ENCODE results near the gene GOLGA6L7. TPM values are rescaled to one million over a fixed set of nuclear protein-coding genes. Genes with fewer than 3 reads are reported as not detected.

The GOLGA6L7 gene
- total and polyA plus RNA-seq, 2 of the 13 experiments (the other 11 are each of a cell fraction or from before 2014, with no cell fraction given) = not detected

- TF ChIP-seq ELF4 (CRISPR knock-in tag; IDR thresholded peaks at IDR 0.05; ENCODE audit: borderline replicate concordance) (no peak), ATF7-NPFF (CRISPR knock-in tag; IDR thresholded peaks at IDR 0.05; ENCODE audit: low read depth) (no peak), ZNF773 (CRISPR knock-in tag; IDR thresholded peaks at IDR 0.05; ENCODE audit: borderline replicate concordance) (no peak), ZNF513 (CRISPR knock-in tag; conservative IDR thresholded peaks at IDR 0.05) (no peak), SIN3A (IDR thresholded peaks at IDR 0.05; ENCODE audit: borderline replicate concordance, low read depth, low read length) (no peak)
These were observed 44.6 kb upstream of the GOLGA6L7 start (continued) for GRCh38 chr15:28892789-28893610.

- ChIA-PET CTCF (ENCODE audit: low intra/inter-chr PET ratio, low total read pairs) (no interaction called here), POLR2A (no interaction called here)
- no peak overlapping the region for H3K27ac ChIP-seq (ENCODE audit: extremely low read length, insufficient read depth, low read length)
- H3K79me2 ChIP-seq (ENCODE audit: insufficient read depth, low read length) = no peaks in the 10 kb centered on the region
- H3K9me3 ChIP-seq (ENCODE audit: low read length) = no peaks in the 10 kb centered on the region
- H3K4me1 ChIP-seq (ENCODE audit: insufficient read depth, low read length) = peaks cover 13% of the 10 kb centered on the region
- in situ Hi-C loops (cut with HindIII; ENCODE audit: extremely low pct_ligation_motif_present, low pct_unique_long_range_greater_than_20kb) (no loop called here), intact Hi-C loops (cut with micrococcal nuclease; ENCODE audit: unreplicated experiment) (no loop called here)
- H3K36me3 ChIP-seq (replicated peaks in 1 of 2; ENCODE audit: control insufficient read depth in 1 of 2, insufficient read depth in 2 of 2, low read length in 2 of 2) = no peaks in the 10 kb centered on the region
- H3K27me3 ChIP-seq (ENCODE audit: control insufficient read depth in 1 of 2, insufficient read depth in 2 of 2, low read length in 2 of 2) = peaks cover 3 to 16% of the 10 kb centered on the region in 2 experiments; a peak in 3 of 5 replicates
- no peaks in the 10 kb centered on the region for H4K20me1 ChIP-seq (ENCODE audit: insufficient read depth, low read length)
- 63% methylated on average over 5 of the region's 6 CpGs for whole genome bisulfite sequencing (ENCODE audit: low lambda C conversion rate)
- H2AFZ ChIP-seq (ENCODE audit: low read length) = no peak overlapping the region
- no peak for DNase-seq (ENCODE audit: low spot score)
- H3K4me2 ChIP-seq (ENCODE audit: low read depth, low read length) = peak overlapping the region; percentile 27; the same call in 1 of the 2 replicates
- H3K9ac ChIP-seq (ENCODE audit: insufficient read depth, low read depth, low read length) = no peak overlapping the region
- no peak overlapping the region for H3K4me3 ChIP-seq (replicated peaks in 1 of 3; ENCODE audit: insufficient read depth in 1 of 3, low read depth in 2 of 3, low read length in 3 of 3)
- BruUV-seq (replicated peaks) = no TSS peak
- no peak for FAIRE-seq
- no peak for ATAC-seq
- TF ChIP-seq ZNF562 (CRISPR knock-in tag; IDR thresholded peaks at IDR 0.05; ENCODE audit: borderline replicate concordance) (no peak), REL (CRISPR knock-in tag; conservative IDR thresholded peaks at IDR 0.05) (no peak), ARID5B (CRISPR knock-in tag; IDR thresholded peaks at IDR 0.05) (no peak), ZNF460 (CRISPR knock-in tag; IDR thresholded peaks at IDR 0.05; ENCODE audit: borderline replicate concordance) (no peak), ZNF282 (IDR thresholded peaks at IDR 0.05; ENCODE audit: partially characterized antibody) (no peak), ZNF724P (CRISPR knock-in tag; IDR thresholded peaks at IDR 0.05; ENCODE audit: borderline replicate concordance) (no peak), TEF (CRISPR knock-in tag; IDR thresholded peaks at IDR 0.05) (no peak), ZNF75D (CRISPR knock-in tag; IDR thresholded peaks at IDR 0.05; ENCODE audit: borderline replicate concordance) (no peak), ZNF567 (CRISPR knock-in tag; IDR thresholded peaks at IDR 0.05; ENCODE audit: borderline replicate concordance) (no peak)
- TF ChIP-seq, protein P1, sequence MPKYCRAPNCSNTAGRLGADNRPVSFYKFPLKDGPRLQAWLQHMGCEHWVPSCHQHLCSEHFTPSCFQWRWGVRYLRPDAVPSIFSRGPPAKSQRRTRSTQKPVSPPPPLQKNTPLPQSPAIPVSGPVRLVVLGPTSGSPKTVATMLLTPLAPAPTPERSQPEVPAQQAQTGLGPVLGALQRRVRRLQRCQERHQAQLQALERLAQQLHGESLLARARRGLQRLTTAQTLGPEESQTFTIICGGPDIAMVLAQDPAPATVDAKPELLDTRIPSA (CRISPR knock-in tag; IDR thresholded peaks at IDR 0.05; ENCODE audit: borderline replicate concordance) = no peak
These were observed 43.1 kb upstream of the GOLGA6L7 start for GRCh38 chr15:28891588-28891987.

Measured in HepG2 (cell line).